HepG2 (cell line): ENCODE measurements around the gene C5orf24. TPM values are rescaled to one million over a fixed set of nuclear protein-coding genes. Genes with fewer than 3 reads are reported as not detected.
A peak's percentile ranks its signal among the peaks of the same experiment; 100 is the strongest.

ENCODE experiments used
- ATAC-seq: fragments of 200-7000 bp; cut with Tn5 transposase; 3 replicates; pipeline ENCODE4 v1.9.1; 2020; ENCODE audit warnings: mild to moderate bottlenecking, moderate library complexity
- BruUV-seq: library from RNA; stranded (reverse); fragments of 400-500 nt; replicated peaks from 2 replicates; lab custom pipeline; 2021; lab: Mats Ljungman, UMichigan
- CTCF ChIA-PET: fragments of 300-600 bp; formaldehyde crosslinking; extraction: SDS; loops from one replicate; lab custom pipeline; 2021; ENCODE audit warnings: low total read pairs, inconsistent platforms, low intra/inter-chr PET ratio; lab: Yijun Ruan, JAX
- POLR2A ChIA-PET: fragments of 350-600 bp; sonication (Branson Sonifier 250); formaldehyde crosslinking; loops from one replicate; lab custom pipeline; 2020; ENCODE audit warnings: antibody characterized with exemption, inconsistent platforms; lab: Yijun Ruan, JAX
- DNase-seq: peaks from one replicate; pipeline ENCODE4 v3.0.0-alpha.2; 2015; ENCODE audit warnings: low spot score
- FAIRE-seq: peaks from 3 replicates; lab custom pipeline; 2011; peaks lifted over from hg19 to GRCh38; lab: Jason Lieb, UNC
- H2AFZ ChIP-seq: one replicate; pipeline ENCODE4 v1.6.1; 2011; ENCODE audit warnings: low read length, inconsistent platforms
- H3K27ac ChIP-seq: fragments of 300-600 bp; 3 replicates; pipeline ENCODE4 v1.8.0; 2011; ENCODE audit warnings: mixed run types, mild to moderate bottlenecking, mixed read lengths, low read length, inconsistent platforms; ENCODE audit not compliant: insufficient read depth; ENCODE audit errors: extremely low read length
- H3K27me3 ChIP-seq, 2 experiments: fragments of 200-600 bp in 1 of 2; 2 replicates in 1 of 2; 3 replicates in 1 of 2; pipeline versions ENCODE4 v1.6.0 to v1.8.0; 2011; ENCODE audit warnings: low read length in 2 of 2, mild to moderate bottlenecking in 2 of 2, moderate library complexity in 2 of 2, inconsistent platforms in 1 of 2; ENCODE audit not compliant: insufficient read depth in 2 of 2, control insufficient read depth in 1 of 2
- H3K36me3 ChIP-seq, 2 experiments: fragments of 200-600 bp in 1 of 2; replicated peaks in 1 of 2; 2 replicates in 1 of 2; 3 replicates in 1 of 2; pipeline versions ENCODE4 v1.5.1 to v1.8.0; 2011; ENCODE audit warnings: low read length in 2 of 2, inconsistent platforms in 1 of 2; ENCODE audit not compliant: insufficient read depth in 2 of 2, control insufficient read depth in 1 of 2
- H3K4me1 ChIP-seq: 2 replicates; pipeline ENCODE4 v1.5.1; 2012; ENCODE audit warnings: low read length, inconsistent platforms; ENCODE audit not compliant: insufficient read depth
- H3K4me2 ChIP-seq: 2 replicates; pipeline ENCODE4 v1.6.0; 2011; ENCODE audit warnings: low read depth, low read length, inconsistent platforms
- H3K4me3 ChIP-seq, 3 experiments: fragments of 200-600 bp in 1 of 3; sonication (generic), shearing (Covaris generic) in 1 of 3; replicated peaks in 1 of 3; 2 replicates each; pipeline ENCODE4 v1.5.1; 2011 to 2016; ENCODE audit warnings: low read length in 3 of 3, inconsistent platforms in 2 of 3, low read depth in 2 of 3, mild to moderate bottlenecking in 2 of 3, control low read depth in 1 of 3, mixed read lengths in 1 of 3; ENCODE audit not compliant: insufficient read depth in 1 of 3
- H3K79me2 ChIP-seq: one replicate; pipeline ENCODE4 v1.6.1; 2011; ENCODE audit warnings: low read length, inconsistent platforms; ENCODE audit not compliant: insufficient read depth
- H3K9ac ChIP-seq: 2 replicates; pipeline ENCODE4 v1.6.0; 2011; ENCODE audit warnings: mild to moderate bottlenecking, low read depth, low read length, inconsistent platforms; ENCODE audit not compliant: insufficient read depth
- H3K9me3 ChIP-seq: 2 replicates; pipeline ENCODE4 v1.5.1; 2012; ENCODE audit warnings: mild to moderate bottlenecking, low read length
- H4K20me1 ChIP-seq: 2 replicates; pipeline ENCODE4 v1.6.0; 2011; ENCODE audit warnings: inconsistent platforms, mild to moderate bottlenecking, low read length, moderate library complexity; ENCODE audit not compliant: insufficient read depth
- GATAD2A ChIP-seq: IDR thresholded peaks from 2 replicates; pipeline ENCODE4 v1.6.1; 2016
- GTF3A ChIP-seq: sonication (generic); formaldehyde crosslinking; conservative IDR thresholded peaks from 2 replicates; pipeline ENCODE4 v1.4.0; 2020; ENCODE audit warnings: mild to moderate bottlenecking, missing genetic modification reagents
- GZF1 ChIP-seq: sonication (generic); formaldehyde crosslinking; IDR thresholded peaks from 2 replicates; pipeline ENCODE4 v1.5.1; 2020; ENCODE audit warnings: mild to moderate bottlenecking, missing genetic modification reagents
- HNRNPK ChIP-seq: fragments of 200-400 bp; formaldehyde crosslinking; IDR thresholded peaks from 2 replicates; pipeline ENCODE4 v1.6.1; 2018; ENCODE audit warnings: low read length, low read depth, moderate library complexity, mild to moderate bottlenecking; ENCODE audit not compliant: poor library complexity, severe bottlenecking
- ISL2 ChIP-seq: sonication (generic); formaldehyde crosslinking; IDR thresholded peaks from 2 replicates; pipeline ENCODE4 v1.5.0; 2020; ENCODE audit warnings: missing genetic modification reagents
- ISX ChIP-seq: sonication (generic); formaldehyde crosslinking; conservative IDR thresholded peaks from 2 replicates; pipeline ENCODE4 v1.5.0; 2020; ENCODE audit warnings: missing genetic modification reagents
- KDM5B ChIP-seq: sonication (generic); formaldehyde crosslinking; IDR thresholded peaks from 2 replicates; pipeline ENCODE4 v1.4.0; 2020; ENCODE audit warnings: missing genetic modification reagents, mild to moderate bottlenecking, borderline replicate concordance
- MTA1 ChIP-seq: sonication (generic); formaldehyde crosslinking; IDR thresholded peaks from 2 replicates; pipeline ENCODE4 v1.4.0; 2020; ENCODE audit warnings: missing genetic modification reagents, mild to moderate bottlenecking, borderline replicate concordance
- MTA3 ChIP-seq: sonication (generic); formaldehyde crosslinking; IDR thresholded peaks from 2 replicates; pipeline ENCODE4 v1.4.0; 2020; ENCODE audit warnings: missing genetic modification reagents
- NCOA5 ChIP-seq: sonication (generic); formaldehyde crosslinking; IDR thresholded peaks from 2 replicates; pipeline ENCODE4 v1.4.0; 2020; ENCODE audit warnings: missing genetic modification reagents
- NR2F1 ChIP-seq, 2 experiments: fragments of 450-650 bp in 1 of 2; formaldehyde crosslinking in 1 of 2; IDR thresholded peaks; 2 replicates each; pipeline versions ENCODE4 v1.5.0 to v1.6.1; 2016 to 2020; ENCODE audit warnings: mild to moderate bottlenecking in 1 of 2, missing compliant biosample characterization in 1 of 2, missing genetic modification reagents in 1 of 2, moderate library complexity in 1 of 2
- RNF2 ChIP-seq: fragments of 450-650 bp; conservative IDR thresholded peaks from 2 replicates; pipeline ENCODE4 v1.6.1; 2016; ENCODE audit warnings: low read depth
- SATB2 ChIP-seq: sonication (generic); formaldehyde crosslinking; IDR thresholded peaks from 2 replicates; pipeline ENCODE4 v1.5.0; 2020; ENCODE audit warnings: missing genetic modification reagents
- SMAD1 ChIP-seq: sonication (generic); formaldehyde crosslinking; IDR thresholded peaks from 2 replicates; pipeline ENCODE4 v1.4.0; 2020; ENCODE audit warnings: missing genetic modification reagents, low read depth, mild to moderate bottlenecking, borderline replicate concordance
- SP2 ChIP-seq: sonication (generic); formaldehyde crosslinking; IDR thresholded peaks from 2 replicates; pipeline ENCODE4 v1.5.1; 2020; ENCODE audit warnings: mild to moderate bottlenecking, missing genetic modification reagents
- TRIM24 ChIP-seq: sonication (generic); formaldehyde crosslinking; IDR thresholded peaks from 2 replicates; pipeline ENCODE4 v1.8.0; 2022; ENCODE audit warnings: mild to moderate bottlenecking, missing genetic modification reagents
- ZBTB21 ChIP-seq: sonication (generic); formaldehyde crosslinking; IDR thresholded peaks from 2 replicates; pipeline ENCODE4 v1.4.0; 2020; ENCODE audit warnings: missing genetic modification reagents
- ZNF12 ChIP-seq: sonication (generic); formaldehyde crosslinking; IDR thresholded peaks from 2 replicates; pipeline ENCODE4 v1.5.0; 2020; ENCODE audit warnings: missing genetic modification reagents
- ZNF367 ChIP-seq: sonication (generic); formaldehyde crosslinking; IDR thresholded peaks from 2 replicates; pipeline ENCODE4 v1.4.0; 2020; ENCODE audit warnings: missing genetic modification reagents, borderline replicate concordance
- ZNF567 ChIP-seq: sonication (generic); formaldehyde crosslinking; IDR thresholded peaks from 2 replicates; pipeline ENCODE4 v1.8.1; 2023; ENCODE audit warnings: mild to moderate bottlenecking, missing genetic modification reagents, borderline replicate concordance
- ZNF670 ChIP-seq: sonication (generic); formaldehyde crosslinking; IDR thresholded peaks from 2 replicates; pipeline ENCODE4 v1.8.0; 2022; ENCODE audit warnings: mild to moderate bottlenecking, missing genetic modification reagents, borderline replicate concordance
- WGBS: methylation state at CpG from one replicate; pipeline ENCODE4 v1.1.6; 2017; ENCODE audit warnings: low lambda C conversion rate; 5-methylcytosine and 5-hydroxymethylcytosine counted together
- in situ Hi-C: cut with HindIII; loops from 2 replicates; pipeline ENCODE4 v1.10.0; 2017; ENCODE audit warnings: low pct_unique_long_range_greater_than_20kb; ENCODE audit not compliant: extremely low pct_ligation_motif_present
- intact Hi-C: fragments of 100-400 bp; cut with micrococcal nuclease; formaldehyde crosslinking; loops from one replicate; pipeline ENCODE4 v1.10.0; 2022; ENCODE audit not compliant: unreplicated experiment
- polyA plus RNA-seq, 8 experiments: library from polyadenylated mRNA; depleted of rRNA in 3 of 8; stranded (reverse) in 7 of 8; unstranded in 1 of 8; fragments of >200 nt; fragmentation: Illumina TruSeq in 4 of 8; extraction: Trizol in 4 of 8; gene quantifications; 2 replicates each; pipeline versions ENCODE4 v1.2.1 to v1.2.3, GENCODE V29; 2011 to 2016; ENCODE audit warnings: low read depth in 4 of 8, missing spikeins in 1 of 8, mixed read lengths in 1 of 8; ENCODE audit not compliant: insufficient read depth in 1 of 8
- total RNA-seq, 5 experiments: library from RNA; depleted of rRNA; stranded (reverse); fragments of >200 nt; fragmentation: Illumina TruSeq; extraction: Trizol; gene quantifications; 2 replicates each; pipeline ENCODE4 v1.2.3, GENCODE V29; 2016; ENCODE audit warnings: low read depth in 1 of 5
- TF ChIP-seq, protein P1 (sequence below): sonication (generic); formaldehyde crosslinking; IDR thresholded peaks from 2 replicates; pipeline ENCODE4 v1.8.1; 2023; ENCODE audit warnings: missing genetic modification reagents, inconsistent platforms, borderline replicate concordance

Gene C5orf24
- total and polyA plus RNA-seq, 2 of the 13 experiments (the other 11 are each of a cell fraction or from before 2014, with no cell fraction given): 34.6 to 41.5 TPM

DNA sequence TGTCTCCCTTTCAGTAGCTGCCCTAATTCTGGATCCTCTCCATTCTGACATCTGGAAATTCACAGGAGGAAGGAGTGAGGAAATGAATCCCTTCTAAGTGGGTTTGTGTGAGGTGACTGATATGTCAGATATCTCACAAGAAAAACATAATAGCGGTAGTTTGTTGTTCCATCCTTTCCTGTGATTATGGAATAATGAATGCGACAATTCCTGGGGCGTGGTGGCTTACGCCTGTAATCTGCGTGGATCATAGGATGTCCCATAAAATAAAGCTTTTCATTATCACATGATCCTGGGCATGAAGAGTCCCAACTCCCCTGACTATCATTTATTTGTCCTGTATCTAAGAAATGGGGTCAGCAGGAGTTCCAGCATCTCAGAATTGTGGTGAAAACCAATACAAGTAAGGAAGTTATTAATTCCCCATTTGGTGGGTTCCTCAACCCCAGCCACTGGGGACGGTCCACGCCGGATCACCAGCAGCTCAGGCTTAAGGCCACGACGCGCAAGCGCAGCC, 375 bp upstream of the C5orf24 start:
- FAIRE-seq (no peak), DNase-seq (no peak), ATAC-seq (no peak)
- TSS peak; percentile 89 for BruUV-seq
- Histone ChIP-seq H4K20me1 (no peaks in the 10 kb centered on the region), H2AFZ (no peak overlapping the region), H3K9ac (peak overlapping the region; percentile 92), H3K79me2 (peaks cover 23% of the 10 kb centered on the region), H3K4me2 (peak overlapping the region; percentile 66), H3K27me3 (no peaks in the 10 kb centered on the region), H3K4me1 (peaks cover 48% of the 10 kb centered on the region), H3K27ac (peak overlapping the region; percentile 94), H3K9me3 (no peaks in the 10 kb centered on the region), H3K4me3 (peak overlapping the region in 2 of 3 experiments; percentile 26 to 81; a peak in 4 of 6 replicates), H3K36me3 (0 out of 5 replicates have a peak, but pooled peaks cover 0 to 2% of the 10 kb centered on the region in 2 experiments)
- peak; percentile 77; the same call in 1 of the 2 replicates for TF ChIP-seq SMAD1 (CRISPR knock-in tag)
- TF ChIP-seq ISX: peak; percentile 50; the same call in 1 of the 2 replicates
- TF ChIP-seq SATB2: no peak
- TF ChIP-seq SP2 (CRISPR knock-in tag): no peak
- TF ChIP-seq MTA1: no peak
- TF ChIP-seq NCOA5 (CRISPR knock-in tag): 0 out of 2 replicates have a peak, but pooled peaks have one; percentile 58
- no peak for TF ChIP-seq NR2F1 (CRISPR knock-in tag; IDR thresholded peaks at IDR 0.05)
- TF ChIP-seq KDM5B (CRISPR knock-in tag): no peak
- TF ChIP-seq, protein P1, sequence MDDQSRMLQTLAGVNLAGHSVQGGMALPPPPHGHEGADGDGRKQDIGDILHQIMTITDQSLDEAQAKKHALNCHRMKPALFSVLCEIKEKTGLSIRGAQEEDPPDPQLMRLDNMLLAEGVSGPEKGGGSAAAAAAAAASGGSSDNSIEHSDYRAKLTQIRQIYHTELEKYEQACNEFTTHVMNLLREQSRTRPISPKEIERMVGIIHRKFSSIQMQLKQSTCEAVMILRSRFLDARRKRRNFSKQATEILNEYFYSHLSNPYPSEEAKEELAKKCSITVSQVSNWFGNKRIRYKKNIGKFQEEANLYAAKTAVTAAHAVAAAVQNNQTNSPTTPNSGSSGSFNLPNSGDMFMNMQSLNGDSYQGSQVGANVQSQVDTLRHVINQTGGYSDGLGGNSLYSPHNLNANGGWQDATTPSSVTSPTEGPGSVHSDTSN: no peak; the same call in 1 of the 2 replicates
- no peak; the same call in 1 of the 2 replicates for TF ChIP-seq TRIM24
- no peak for TF ChIP-seq MTA3 (CRISPR knock-in tag)
- TF ChIP-seq HNRNPK: no peak
- TF ChIP-seq ISL2: no peak
- 0 out of 2 replicates have a peak, but pooled peaks have one; percentile 43 for TF ChIP-seq ZBTB21 (CRISPR knock-in tag)
- TF ChIP-seq RNF2: no peak
- TF ChIP-seq GTF3A (CRISPR knock-in tag): 0 out of 2 replicates have a peak, but pooled peaks have one; percentile 58
- 0 out of 2 replicates have a peak, but pooled peaks have one; percentile 23 for TF ChIP-seq GATAD2A
- no peak for TF ChIP-seq GZF1 (CRISPR knock-in tag)
- no peak for TF ChIP-seq ZNF670 (CRISPR knock-in tag)
- TF ChIP-seq ZNF567: 0 out of 2 replicates have a peak, but pooled peaks have one; percentile 66
- TF ChIP-seq ZNF12 (CRISPR knock-in tag): no peak
- peak; percentile 39; the same call in 1 of the 2 replicates for TF ChIP-seq ZNF367 (CRISPR knock-in tag)
- WGBS: 43% methylated on average over 12 of the region's 12 CpGs
- POLR2A ChIA-PET: interaction anchor here (0.7 to 2.4 kb wide), 12 partner anchors 8 to 253 kb away, joined by 3 to 37 read pairs (median 5); partner anchors contain the start of genes DDX46, PCBD2 and TXNDC15
- in situ Hi-C loops: no loop called here
- intact Hi-C loops: loop anchor here (2.0 to 5.0 kb wide), 2 partner anchors 38 to 59 kb away; partner anchors contain the start of gene PCBD2
- CTCF ChIA-PET: no interaction called here
